K562 treated with DMSO at 1 percent for 12 hours (cell line): ENCODE results near the gene VMO1. TPM values are rescaled to one million over a fixed set of nuclear protein-coding genes. Genes with fewer than 3 reads are reported as not detected.

Experiments
- total RNA-seq: library from RNA; unstranded; fragments of 300-600 nt; gene quantifications from 2 replicates; pipeline ENCODE4 v1.2.3, GENCODE V29; 2022; ENCODE audit not compliant: insufficient read depth

VMO1 gene, protein sequence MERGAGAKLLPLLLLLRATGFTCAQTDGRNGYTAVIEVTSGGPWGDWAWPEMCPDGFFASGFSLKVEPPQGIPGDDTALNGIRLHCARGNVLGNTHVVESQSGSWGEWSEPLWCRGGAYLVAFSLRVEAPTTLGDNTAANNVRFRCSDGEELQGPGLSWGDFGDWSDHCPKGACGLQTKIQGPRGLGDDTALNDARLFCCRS
- total RNA-seq, result not detected in 2 replicates

DNA sequence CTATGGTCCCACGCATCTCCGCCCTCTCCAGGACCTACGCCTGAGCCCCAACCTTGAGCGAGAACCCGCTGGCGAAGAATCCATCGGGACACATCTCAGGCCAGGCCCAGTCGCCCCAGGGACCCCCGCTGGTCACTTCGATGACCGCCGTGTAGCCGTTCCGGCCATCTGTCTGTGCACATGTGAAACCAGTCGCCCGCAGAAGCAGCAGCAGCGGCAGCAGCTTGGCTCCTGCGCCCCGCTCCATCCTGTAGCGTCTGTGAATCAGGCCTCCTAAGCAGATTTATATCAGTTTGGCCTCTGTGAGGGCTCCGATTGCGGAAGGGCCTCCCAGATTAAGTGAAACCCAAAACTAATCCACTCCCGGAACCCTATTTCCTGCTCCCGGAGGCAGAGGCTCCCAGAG is at the start of gene VMO1:
VMO1 (minus strand) TSS at position 259 of the 406 bp plus-strand sequence; CDS start at position 247, 12 bp downstream.

DNA sequence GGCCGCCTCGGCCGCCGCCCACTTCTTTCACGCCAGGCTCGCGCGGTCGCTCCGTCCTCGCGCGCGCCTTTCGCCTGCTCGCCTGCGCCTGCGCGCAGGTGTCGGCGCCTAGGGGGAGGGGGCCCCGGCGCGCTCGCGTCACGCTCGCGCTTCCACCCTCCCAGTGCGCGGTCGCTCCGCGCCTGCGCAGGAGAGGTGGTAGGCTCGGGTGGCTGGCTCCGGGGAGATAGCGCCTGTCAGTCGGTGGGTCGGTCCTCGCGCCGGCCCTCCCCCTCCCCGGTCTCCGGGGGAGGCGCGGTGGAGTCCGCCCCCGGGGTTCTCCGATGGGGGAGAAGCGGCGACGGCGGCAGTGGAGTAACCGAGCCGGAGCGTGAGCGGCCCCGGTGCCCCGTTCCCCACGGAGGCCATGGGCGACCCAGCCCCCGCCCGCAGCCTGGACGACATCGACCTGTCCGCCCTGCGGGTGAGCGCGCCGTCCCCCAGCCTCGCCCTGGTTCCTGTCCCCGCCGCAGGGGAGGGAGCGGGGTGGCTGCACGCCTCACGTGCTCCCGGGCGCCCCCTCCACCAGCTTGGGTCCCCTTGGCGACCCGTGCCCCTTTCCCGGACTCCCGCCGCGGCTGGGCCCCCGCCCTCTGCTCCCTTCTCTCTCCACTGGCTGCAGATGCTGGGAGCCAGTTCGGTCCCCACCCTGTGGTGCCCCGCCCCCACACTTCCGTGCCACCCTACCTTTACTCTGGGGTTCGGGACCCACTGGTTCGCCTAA is 47.2 kb upstream of the VMO1 start, which contains the start of gene MINK1:
MINK1 (plus strand) TSS at position 163 of the 763 bp plus-strand sequence; CDS start at position 407, 244 bp downstream.

DNA sequence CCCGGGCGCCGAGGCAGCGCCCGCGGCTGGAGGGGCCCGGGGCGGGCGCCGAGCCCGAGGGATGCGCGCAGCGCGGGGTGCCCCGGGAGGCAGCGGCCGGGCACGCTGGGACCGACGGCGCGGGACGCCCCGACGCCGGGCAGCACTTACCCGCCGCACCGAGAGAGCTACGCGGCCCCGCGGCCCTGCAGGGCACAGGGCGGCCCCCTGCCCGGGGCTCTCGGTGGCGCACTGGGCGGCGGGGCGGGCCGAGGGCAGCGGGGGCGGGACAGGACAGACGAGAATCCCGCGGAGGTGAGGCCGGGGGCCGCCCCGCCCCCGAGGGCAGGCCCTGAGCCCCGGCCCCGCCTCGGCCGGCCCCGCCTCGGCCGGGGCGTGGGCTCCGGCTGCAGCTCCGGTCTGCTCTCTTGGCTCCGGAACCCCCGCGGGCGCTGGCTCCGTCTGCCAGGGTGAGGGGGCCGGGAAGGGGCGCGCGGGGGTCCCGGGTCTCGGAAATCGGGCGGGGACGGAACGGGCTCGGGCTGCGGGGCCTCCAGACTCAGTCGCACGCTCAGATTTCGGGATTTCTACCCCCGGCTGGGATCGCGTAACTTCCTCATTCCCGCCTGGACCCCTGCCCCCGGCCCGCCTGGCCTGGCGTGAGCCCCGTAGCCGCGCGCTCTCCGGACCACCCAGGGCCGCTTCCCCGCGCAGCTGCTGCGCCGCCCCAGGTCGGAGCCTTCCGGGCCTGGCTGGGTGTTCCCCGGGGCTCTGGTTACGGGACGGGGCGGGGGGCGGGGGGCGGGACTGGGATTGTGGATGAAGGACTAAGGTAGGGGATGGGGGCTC is 20.8 kb upstream of the VMO1 start, which contains the start of gene PLD2:
PLD2 (plus strand) TSS at position 376 of the 828 bp plus-strand sequence. CDS start 621 bp downstream, outside the sequence.

DNA sequence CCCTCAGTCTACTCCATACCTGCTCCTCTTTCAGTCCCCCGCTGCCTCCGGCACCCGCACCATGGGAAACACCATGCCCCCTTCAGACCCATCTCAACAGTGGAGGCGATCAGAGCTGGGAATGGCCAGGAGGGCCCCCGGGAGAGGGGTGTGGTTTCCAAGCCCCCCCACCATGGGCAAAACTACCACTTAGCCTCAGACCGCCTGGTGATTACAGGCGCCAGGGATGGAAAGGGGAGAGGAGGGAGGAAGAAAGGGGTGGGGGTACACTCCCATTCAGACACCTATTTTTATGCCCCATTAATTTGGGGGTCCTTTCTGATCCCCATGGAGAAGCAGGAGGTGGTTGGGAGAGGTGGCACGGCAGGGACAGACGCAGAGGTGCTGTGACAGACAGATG is 16.1 kb upstream of the VMO1 start, which contains the start of gene C17orf114:
C17orf114 (minus strand) TSS at position 101 of the 400 bp plus-strand sequence.

DNA sequence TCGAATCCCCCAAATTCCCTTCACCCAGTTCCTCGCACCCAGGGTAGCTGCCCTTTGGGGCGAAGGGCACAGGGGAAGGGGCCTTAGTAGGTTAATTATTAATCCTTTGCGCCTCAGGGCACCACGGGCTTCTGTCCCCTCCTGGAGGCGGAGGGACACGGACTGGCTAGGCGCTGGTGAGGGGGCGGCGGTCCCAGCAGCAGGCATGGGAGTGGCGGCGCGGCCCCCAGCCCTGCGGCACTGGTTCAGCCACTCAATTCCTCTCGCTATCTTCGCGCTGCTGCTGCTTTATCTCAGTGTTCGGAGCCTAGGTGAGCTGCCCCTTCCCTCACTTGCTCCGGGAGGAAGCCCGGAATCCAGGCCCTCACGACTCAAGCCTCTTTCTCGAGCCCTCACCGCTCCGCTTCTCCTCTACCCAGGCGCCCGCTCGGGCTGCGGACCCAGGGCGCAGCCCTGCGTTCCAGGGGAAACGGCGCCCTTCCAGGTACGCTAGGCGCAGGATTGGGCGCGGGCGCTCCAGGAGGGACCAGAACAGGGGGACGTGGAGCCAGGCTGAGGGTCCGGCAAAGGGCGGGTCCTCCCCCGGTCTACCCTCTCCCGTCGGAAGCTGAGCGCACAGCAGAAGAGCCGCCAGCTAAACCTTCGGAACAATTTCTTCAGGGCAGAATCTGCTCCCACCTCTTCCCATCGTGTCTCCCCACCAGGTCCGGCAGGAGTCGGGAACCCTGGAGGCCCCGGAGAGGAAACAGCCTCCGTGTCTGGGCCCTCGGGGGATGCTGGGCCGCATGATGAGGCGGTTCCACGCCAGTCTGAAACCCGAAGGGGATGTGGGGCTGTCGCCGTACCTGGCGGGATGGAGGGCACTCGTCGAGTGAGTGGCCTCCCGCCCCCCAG is 2.9 kb upstream of the VMO1 start, which contains the start of gene GLTPD2:
GLTPD2 (plus strand) TSS at position 158 of the 894 bp plus-strand sequence; CDS start at position 206, 48 bp downstream.

DNA sequence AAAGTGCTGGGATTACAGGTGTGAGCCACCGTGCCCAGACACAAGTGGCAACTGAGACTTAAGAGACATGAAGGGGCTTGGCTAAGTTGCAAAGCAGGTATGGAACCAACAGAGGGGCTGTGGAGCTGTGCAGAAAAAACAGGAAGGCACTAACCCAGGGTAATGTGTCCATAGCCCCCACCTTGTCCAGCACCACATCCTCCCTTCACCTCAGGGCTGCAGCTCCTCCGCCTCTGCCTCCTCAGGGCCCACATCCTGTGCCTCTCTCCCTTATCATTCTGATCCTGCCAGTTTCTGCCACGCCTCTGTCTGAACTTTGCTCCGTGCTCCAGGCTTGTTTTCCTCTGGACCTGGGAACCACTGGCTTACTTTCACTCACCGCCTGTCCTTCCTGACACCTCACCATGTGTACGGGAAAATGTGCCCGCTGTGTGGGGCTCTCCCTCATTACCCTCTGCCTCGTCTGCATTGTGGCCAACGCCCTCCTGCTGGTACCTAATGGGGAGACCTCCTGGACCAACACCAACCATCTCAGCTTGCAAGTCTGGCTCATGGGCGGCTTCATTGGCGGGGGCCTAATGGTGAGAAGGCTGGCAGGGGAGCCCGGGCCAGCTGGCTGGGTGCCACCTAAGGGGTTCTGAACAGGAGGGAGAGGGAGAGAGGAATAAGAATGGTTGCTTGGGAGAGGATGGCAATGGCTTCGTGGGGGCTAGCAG is 14.5 kb downstream of the VMO1 start, which contains the start of gene TM4SF5:
TM4SF5 (plus strand) TSS at position 368 of the 716 bp plus-strand sequence; CDS start at position 405, 37 bp downstream.

DNA sequence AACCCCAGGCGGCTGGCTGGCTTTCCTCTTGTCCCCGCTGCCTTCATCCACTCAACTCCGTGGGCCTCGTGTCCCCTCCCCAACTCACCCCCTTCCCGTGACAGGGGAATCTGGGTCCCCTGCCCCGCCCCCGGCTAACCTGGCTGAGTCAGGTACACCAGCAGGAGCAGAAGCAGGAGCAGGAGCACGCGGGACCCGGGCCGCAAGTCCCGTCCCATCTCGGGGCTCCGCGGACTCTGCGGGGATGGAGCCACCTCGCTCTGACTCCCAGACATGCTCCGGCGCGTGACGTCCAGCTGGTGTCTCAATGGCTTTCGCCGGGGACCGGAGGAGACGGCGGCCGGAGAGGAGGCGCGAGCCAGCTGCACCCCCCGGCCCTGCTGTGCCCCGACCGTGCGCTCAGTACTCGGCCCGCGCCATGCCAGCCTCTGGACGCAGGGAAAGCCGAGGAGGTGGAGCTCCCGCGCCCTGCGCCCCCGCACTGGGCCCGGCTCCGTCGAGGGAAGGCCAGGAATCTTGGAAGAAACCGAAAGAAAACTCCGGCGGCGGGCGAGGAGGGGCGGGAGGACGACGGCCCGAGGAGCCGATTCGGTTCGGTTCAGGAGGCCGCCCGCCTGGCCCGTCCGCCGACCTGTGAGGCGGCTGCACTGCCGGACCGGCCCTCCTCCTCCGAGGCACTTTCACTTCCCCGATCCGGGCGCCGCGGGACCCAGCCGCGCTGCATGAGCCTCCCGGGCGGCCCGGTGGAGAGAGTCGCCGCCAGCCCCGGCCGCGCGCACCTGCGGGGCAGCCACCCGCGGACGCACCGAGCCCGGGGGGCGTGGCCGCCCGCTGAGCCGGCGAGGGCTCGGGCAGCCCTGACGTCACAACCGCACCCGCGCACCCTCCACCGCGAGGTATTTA is 46.8 kb downstream of the VMO1 start, which contains the start of the genes CXCL16 and ZMYND15:
CXCL16 (minus strand) TSS at position 807 of the 903 bp plus-strand sequence; CDS start at position 218, 589 bp downstream.
ZMYND15 (plus strand) TSS at position 712 of the 903 bp plus-strand sequence. CDS start 716 bp downstream, outside the sequence.

Other genes starting within 250 kb of the VMO1 start
- gene MYBBP1A, start 231.0 kb downstream of the VMO1 start, total RNA-seq, result 3.9 and 14.4 TPM in 2 replicates
- gene GGT6, start 225.8 kb downstream of the VMO1 start, total RNA-seq, result not detected in 2 replicates
- not detected in 2 replicates for gene SMTNL2, start 201.8 kb downstream of the VMO1 start, total RNA-seq
- gene ALOX15, start 144.7 kb downstream of the VMO1 start, total RNA-seq, result not detected in 2 replicates
- gene PELP1, start 82.2 kb downstream of the VMO1 start, total RNA-seq, result 27.5 and 53.1 TPM in 2 replicates
- 16.6 and 23.4 TPM in 2 replicates for gene ARRB2, start 75.7 kb downstream of the VMO1 start, total RNA-seq
- 6.8 and 7.9 TPM in 2 replicates for gene MED11, start 54.9 kb downstream of the VMO1 start, total RNA-seq
- not detected in 2 replicates for gene ZMYND15, start 46.5 kb downstream of the VMO1 start, total RNA-seq
- 0.85 TPM in 1 of 2 replicates, not detected in the other for gene CXCL16, start 46.4 kb downstream of the VMO1 start, total RNA-seq
- gene TM4SF5, start 14.5 kb downstream of the VMO1 start, total RNA-seq, result not detected in 2 replicates
- gene GLTPD2, start 2.6 kb upstream of the VMO1 start, total RNA-seq, result 1.0 and 1.7 TPM in 2 replicates
- 171 and 204 TPM in 2 replicates for gene PSMB6, start 9.8 kb upstream of the VMO1 start, total RNA-seq
- 10.0 and 10.2 TPM in 2 replicates for gene PLD2, start 20.8 kb upstream of the VMO1 start, total RNA-seq
- gene MINK1, start 47.0 kb upstream of the VMO1 start, total RNA-seq, result 11.8 and 28.5 TPM in 2 replicates
- 0.31 TPM in 1 of 2 replicates, not detected in the other for gene C17orf107, start 113.2 kb upstream of the VMO1 start, total RNA-seq
- not detected in 2 replicates for gene CHRNE, start 116.7 kb upstream of the VMO1 start, total RNA-seq
- 1.9 TPM in 1 of 2 replicates, not detected in the other for gene GP1BA, start 145.9 kb upstream of the VMO1 start, total RNA-seq
- 56.3 and 66.0 TPM in 2 replicates for gene SLC25A11, start 153.7 kb upstream of the VMO1 start, total RNA-seq
- gene RNF167, start 153.9 kb upstream of the VMO1 start, total RNA-seq, result 44.1 and 44.9 TPM in 2 replicates
- gene PFN1, start 162.2 kb upstream of the VMO1 start, total RNA-seq, result 500 and 571 TPM in 2 replicates
- 11.9 and 14.1 TPM in 2 replicates for gene ENO3, start 164.8 kb upstream of the VMO1 start, total RNA-seq
- 39.6 and 41.2 TPM in 2 replicates for gene SPAG7, start 181.5 kb upstream of the VMO1 start, total RNA-seq
- 15.5 and 24.6 TPM in 2 replicates for gene CAMTA2, start 201.3 kb upstream of the VMO1 start, total RNA-seq
- not detected in 2 replicates for gene INCA1, start 211.2 kb upstream of the VMO1 start, total RNA-seq
- 8.6 and 14.7 TPM in 2 replicates for gene KIF1C, start 211.6 kb upstream of the VMO1 start, total RNA-seq
- not detected in 2 replicates for gene SLC52A1, start 249.1 kb upstream of the VMO1 start, total RNA-seq